Endothelial cell of umbilical vein (primary cell): ENCODE data around the gene HYDIN. TPM values are rescaled to one million over a fixed set of nuclear protein-coding genes. Genes with fewer than 3 reads are reported as not detected.

Source experiments
- BruUV-seq: library from RNA; stranded (reverse); fragments of 400-500 nt; replicated peaks from 2 replicates; lab custom pipeline; 2021; lab: Mats Ljungman, UMichigan
- CTCF ChIA-PET: fragments of 300-600, 350-600 bp; sonication (Branson Sonifier 250); formaldehyde crosslinking; loops from one replicate; lab custom pipeline; 2021; ENCODE audit warnings: antibody characterized with exemption, inconsistent platforms; lab: Charles Lee
- POLR2A ChIA-PET: fragments of 300-600, 350-600 bp; sonication (Branson Sonifier 250); formaldehyde crosslinking; loops from one replicate; lab custom pipeline; 2021; ENCODE audit warnings: antibody characterized with exemption, inconsistent platforms; lab: Charles Lee
- DNase-seq: peaks from one replicate; pipeline ENCODE4 v3.0.0-alpha.2; 2011; ENCODE audit warnings: low read depth, low spot score
- FAIRE-seq: peaks from 2 replicates; lab custom pipeline; 2011; peaks lifted over from hg19 to GRCh38; lab: Jason Lieb, UNC
- H2AFZ ChIP-seq: 2 replicates; pipeline ENCODE4 v1.6.0; 2012; ENCODE audit warnings: low read depth, low read length, control low read depth, inconsistent platforms
- H3K27ac ChIP-seq: 2 replicates; pipeline ENCODE4 v1.5.1; 2011; ENCODE audit warnings: low read depth, mild to moderate bottlenecking, control low read depth, low read length, moderate library complexity; ENCODE audit not compliant: insufficient read depth
- H3K27me3 ChIP-seq, 2 experiments: 2 replicates each; pipeline versions ENCODE4 v1.6.0 to v1.6.1; 2011; ENCODE audit warnings: low read length in 2 of 2, mixed read lengths in 1 of 2; ENCODE audit not compliant: control insufficient read depth in 2 of 2, insufficient read depth in 2 of 2
- H3K36me3 ChIP-seq, 2 experiments: 2 replicates in 1 of 2; 3 replicates in 1 of 2; pipeline ENCODE4 v1.5.1; 2011; ENCODE audit warnings: low read length in 2 of 2, mild to moderate bottlenecking in 1 of 2, moderate library complexity in 1 of 2; ENCODE audit not compliant: control insufficient read depth in 2 of 2, insufficient read depth in 2 of 2; ENCODE audit errors: extremely low read depth in 1 of 2
- H3K4me1 ChIP-seq: 3 replicates; pipeline ENCODE4 v1.5.1; 2011; ENCODE audit warnings: mild to moderate bottlenecking, low read length; ENCODE audit not compliant: control insufficient read depth, insufficient read depth; ENCODE audit errors: extremely low read depth
- H3K4me2 ChIP-seq: 2 replicates; pipeline ENCODE4 v1.6.1; 2011; ENCODE audit warnings: low read length, control low read depth, mixed read lengths; ENCODE audit not compliant: insufficient read depth
- H3K4me3 ChIP-seq, 3 experiments: fragments of 200-600 bp in 1 of 3; sonication (generic), shearing (Covaris generic) in 1 of 3; replicated peaks in 1 of 3; 2 replicates each; pipeline ENCODE4 v1.5.1; 2011 to 2016; ENCODE audit warnings: control low read depth in 3 of 3, low read length in 3 of 3, mild to moderate bottlenecking in 2 of 3, inconsistent platforms in 1 of 3, low read depth in 1 of 3, moderate library complexity in 1 of 3; ENCODE audit not compliant: insufficient read depth in 1 of 3
- H3K79me2 ChIP-seq: 2 replicates; pipeline ENCODE4 v1.6.0; 2012; ENCODE audit warnings: low read length, inconsistent platforms; ENCODE audit not compliant: control insufficient read depth, insufficient read depth
- H3K9ac ChIP-seq: replicated peaks from 2 replicates; pipeline ENCODE3; 2011; ENCODE audit warnings: low read length, control low read depth; ENCODE audit not compliant: insufficient read depth; ENCODE audit errors: extremely low read depth
- H3K9me1 ChIP-seq: replicated peaks from 3 replicates; pipeline ENCODE4 v1.6.0; 2011; ENCODE audit warnings: mild to moderate bottlenecking, low read length; ENCODE audit not compliant: control insufficient read depth, insufficient read depth; ENCODE audit errors: extremely low read depth
- H3K9me3 ChIP-seq: replicated peaks from 2 replicates; pipeline ENCODE4 v1.5.1; 2012; ENCODE audit warnings: low read length, inconsistent platforms; ENCODE audit not compliant: control insufficient read depth, insufficient read depth
- H4K20me1 ChIP-seq: replicated peaks from 2 replicates; pipeline ENCODE3; 2011; ENCODE audit warnings: mild to moderate bottlenecking, low read length; ENCODE audit not compliant: control insufficient read depth, insufficient read depth; ENCODE audit errors: extremely low read depth
- CTCF ChIP-seq, 2 donors: IDR thresholded peaks; 1 replicate in 1 of 2; 2 replicates in 1 of 2; pipeline ENCODE4 v1.5.1; 2011; ENCODE audit warnings: low read length in 2 of 2, mild to moderate bottlenecking in 2 of 2, moderate library complexity in 2 of 2, control low read depth in 1 of 2, inconsistent platforms in 1 of 2, low read depth in 1 of 2; ENCODE audit not compliant: insufficient read depth in 1 of 2; ENCODE audit errors: extremely low read depth in 1 of 2
- GATA2 ChIP-seq: IDR thresholded peaks from 2 replicates; pipeline ENCODE4 v1.7.0; 2011; ENCODE audit warnings: low read depth, mild to moderate bottlenecking, moderate library complexity, mixed read lengths, low read length; ENCODE audit not compliant: insufficient read length, insufficient read depth
- JUN ChIP-seq: IDR thresholded peaks from 2 replicates; pipeline ENCODE4 v1.6.1; 2011; ENCODE audit warnings: borderline replicate concordance, low read depth; ENCODE audit not compliant: insufficient read length, insufficient read depth
- MAX ChIP-seq: IDR thresholded peaks from 2 replicates; pipeline ENCODE4 v1.6.1; 2011; ENCODE audit not compliant: insufficient read depth, insufficient read length
- POLR2A ChIP-seq: IDR thresholded peaks from 2 replicates; pipeline ENCODE4 v1.6.1; 2012; ENCODE audit warnings: low read depth, mild to moderate bottlenecking, control low read depth, low read length
- dilution Hi-C: fragments of 300-500 bp; cut with MboI; formaldehyde crosslinking; loops from one replicate; pipeline ENCODE4 v1.15.0; 2019; ENCODE audit warnings: low sequenced_read_pairs; ENCODE audit not compliant: extremely low pct_ligation_motif_present
- intact Hi-C: fragments of 100-400 bp; cut with micrococcal nuclease; formaldehyde crosslinking; loops from one replicate; pipeline ENCODE4 v1.10.0; 2022
- polyA plus RNA-seq, 4 experiments: library from polyadenylated mRNA; depleted of rRNA in 3 of 4; stranded (reverse) in 3 of 4; unstranded in 1 of 4; fragments of >200 nt; gene quantifications; 2 replicates each; pipeline versions ENCODE4 v1.2.1 to v1.2.3, GENCODE V29; 2011 to 2012; ENCODE audit warnings: missing spikeins in 1 of 4
- total RNA-seq: library from RNA; stranded (reverse); gene quantifications from 2 replicates; pipeline ENCODE4 v1.2.3, GENCODE V29; 2021

The HYDIN gene
- total and polyA plus RNA-seq, 2 donors (not counting 3 experiments of a cell fraction or from before 2014, with no cell fraction given), result not detected

- Histone ChIP-seq H3K4me2 (no peak overlapping the region), H3K79me2 (peaks cover 9% of the 10 kb centered on the region), H3K9me1 (no peaks in the 10 kb centered on the region), H3K4me3 (no peak overlapping the region), H2AFZ (no peak overlapping the region), H3K4me1 (peaks cover 27% of the 10 kb centered on the region), H3K9ac (no peak overlapping the region), H3K27me3 (peaks cover 0 to 2% of the 10 kb centered on the region in 2 experiments), H3K27ac (peak overlapping the region; percentile 55), H3K36me3 (no peaks in the 10 kb centered on the region), H4K20me1 (no peaks in the 10 kb centered on the region), H3K9me3 (no peaks in the 10 kb centered on the region)
- BruUV-seq, result TSS peak; percentile 81
- intact Hi-C loops, result loop anchor here (5.0 kb wide), 1 partner anchor 483 kb away; the partner anchor contains the start of gene CMTR2
- DNase-seq (no peak), FAIRE-seq (no peak)
- ChIA-PET POLR2A (no interaction called here), CTCF (no interaction called here)
- TF ChIP-seq POLR2A, result peak; percentile 54
- TF ChIP-seq GATA2, result no peak
- TF ChIP-seq CTCF (IDR thresholded peaks at IDR 0.05; ENCODE audit: extremely low read depth in 1 of 2, insufficient read depth in 1 of 2, low read depth in 1 of 2, low read length in 2 of 2), result no peak
- dilution Hi-C loops, result no loop called here
Observed at GRCh38 chr16:70804734-70805169, 425.8 kb downstream of the HYDIN start.

GRCh38 chr16:70804153-70804733 lies 426.3 kb downstream of the HYDIN start:
- DNase-seq (peak; percentile 34), FAIRE-seq (peak; percentile 82)
- no TSS peak for BruUV-seq
- H3K4me3 ChIP-seq, result no peak overlapping the region
- dilution Hi-C loops, result no loop called here
- TF ChIP-seq MAX, result no peak
- TF ChIP-seq JUN, result peak; percentile 50
- H3K9me1 ChIP-seq, result no peaks in the 10 kb centered on the region
- intact Hi-C loops, result loop anchor here (5.0 kb wide), 1 partner anchor 483 kb away; the partner anchor contains the start of gene CMTR2
- no peak overlapping the region for H3K4me2 ChIP-seq
- no peak overlapping the region for H3K9ac ChIP-seq
- peaks cover 27% of the 10 kb centered on the region for H3K4me1 ChIP-seq
- no peaks in the 10 kb centered on the region for H3K36me3 ChIP-seq
- peaks cover 14% of the 10 kb centered on the region for H3K79me2 ChIP-seq
- H4K20me1 ChIP-seq, result no peaks in the 10 kb centered on the region
- no peaks in the 10 kb centered on the region for H3K9me3 ChIP-seq
- peak overlapping the region; percentile 55 for H3K27ac ChIP-seq
- ChIA-PET POLR2A (no interaction called here), CTCF (no interaction called here)
- H3K27me3 ChIP-seq, result peaks cover 0 to 2% of the 10 kb centered on the region in 2 experiments
- no peak overlapping the region for H2AFZ ChIP-seq
